ENCODE results near the gene USP28. TPM values are rescaled to one million over a fixed set of nuclear protein-coding genes. Genes with fewer than 3 reads are reported as not detected.

USP28 gene
- total RNA-seq, 1 donor from 2014 or later, result 11.6 TPM

- no peak for DNase-seq (ENCODE audit: low read depth)
- no peak for TF ChIP-seq CTCF (conservative IDR thresholded peaks at IDR 0.05; ENCODE audit: low read depth, low read length)
- H3K4me3 ChIP-seq (ENCODE audit: low read depth, low read length), result no peak overlapping the region
Observed at GRCh38 chr11:113855803-113856202, 19.6 kb downstream of the USP28 start.

GRCh38 chr11:113850188-113850587, 25.2 kb downstream of the USP28 start:
- no peak for DNase-seq (ENCODE audit: low read depth)
- H3K4me3 ChIP-seq (ENCODE audit: low read depth, low read length), result no peak overlapping the region
- no peak for TF ChIP-seq CTCF (conservative IDR thresholded peaks at IDR 0.05; ENCODE audit: low read depth, low read length)

GRCh38 chr11:113849713-113850112, 25.7 kb downstream of the USP28 start:
- no peak for DNase-seq (ENCODE audit: low read depth)
- no peak overlapping the region for H3K4me3 ChIP-seq (ENCODE audit: low read depth, low read length)
- no peak for TF ChIP-seq CTCF (conservative IDR thresholded peaks at IDR 0.05; ENCODE audit: low read depth, low read length)

GRCh38 chr11:113847580-113847979, 27.8 kb downstream of the USP28 start:
- no peak overlapping the region for H3K4me3 ChIP-seq (ENCODE audit: low read depth, low read length)
- TF ChIP-seq CTCF (conservative IDR thresholded peaks at IDR 0.05; ENCODE audit: low read depth, low read length), result no peak
- DNase-seq (ENCODE audit: low read depth), result no peak

- DNase-seq (ENCODE audit: low read depth), result no peak
- no peak overlapping the region for H3K4me3 ChIP-seq (ENCODE audit: low read depth, low read length)
- no peak for TF ChIP-seq CTCF (conservative IDR thresholded peaks at IDR 0.05; ENCODE audit: low read depth, low read length)
Observed at GRCh38 chr11:113847111-113847510, 28.3 kb downstream of the USP28 start.

- DNase-seq (ENCODE audit: low read depth), result no peak
- H3K4me3 ChIP-seq (ENCODE audit: low read depth, low read length), result no peak overlapping the region
- TF ChIP-seq CTCF (conservative IDR thresholded peaks at IDR 0.05; ENCODE audit: low read depth, low read length), result no peak
Observed at GRCh38 chr11:113841691-113842090, 33.7 kb downstream of the USP28 start.

GRCh38 chr11:113840932-113841664, 34.3 kb downstream of the USP28 start:
- no peak overlapping the region for H3K4me3 ChIP-seq (ENCODE audit: low read depth, low read length)
- TF ChIP-seq CTCF (conservative IDR thresholded peaks at IDR 0.05; ENCODE audit: low read depth, low read length), result no peak
- DNase-seq (ENCODE audit: low read depth), result no peak

All from epithelial cell of proximal tubule (primary cell).